GM12874 (cell line): ENCODE data around the gene TSR3.
A peak's percentile ranks its signal among the peaks of the same experiment; 100 is the strongest.

ENCODE experiments used
- TF ChIP-seq, protein P1 (sequence below): IDR thresholded peaks from 2 replicates; pipeline ENCODE4 v1.5.1; 2011; ENCODE audit warnings: low read depth, mild to moderate bottlenecking, control low read depth, low read length, moderate library complexity; ENCODE audit not compliant: insufficient read depth

The TSR3 gene

DNA sequence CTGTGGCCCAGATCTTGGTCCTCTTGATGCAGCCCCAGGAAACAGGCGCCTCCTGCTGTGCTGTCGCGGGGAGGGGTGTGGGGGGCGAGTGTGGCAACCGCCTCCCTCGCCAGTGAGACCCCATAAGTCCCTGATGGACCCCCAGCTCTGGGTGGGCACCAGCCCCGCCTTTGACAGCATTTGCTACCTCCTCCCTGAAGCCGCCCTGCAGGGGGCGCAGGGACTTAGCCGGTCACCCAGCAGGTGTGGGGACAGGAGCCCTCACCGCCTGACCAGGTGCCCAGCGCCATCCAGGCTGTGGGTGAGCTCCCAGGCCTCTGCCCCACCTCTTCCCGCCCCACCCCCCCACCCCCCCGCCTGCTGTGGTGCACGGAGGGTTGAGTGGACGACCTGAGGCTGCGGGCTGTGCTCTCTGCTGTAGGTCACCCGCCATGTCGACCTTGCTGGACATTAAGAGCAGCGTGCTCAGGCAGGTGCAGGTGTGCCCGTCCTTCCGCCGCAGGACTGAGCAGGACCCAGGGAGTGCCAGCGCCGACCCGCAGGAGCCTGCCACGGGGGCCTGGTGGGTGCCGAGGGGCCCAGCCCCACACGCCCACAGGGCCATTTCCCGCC, 13.5 kb downstream of the TSR3 start:
- TF ChIP-seq, protein P1, sequence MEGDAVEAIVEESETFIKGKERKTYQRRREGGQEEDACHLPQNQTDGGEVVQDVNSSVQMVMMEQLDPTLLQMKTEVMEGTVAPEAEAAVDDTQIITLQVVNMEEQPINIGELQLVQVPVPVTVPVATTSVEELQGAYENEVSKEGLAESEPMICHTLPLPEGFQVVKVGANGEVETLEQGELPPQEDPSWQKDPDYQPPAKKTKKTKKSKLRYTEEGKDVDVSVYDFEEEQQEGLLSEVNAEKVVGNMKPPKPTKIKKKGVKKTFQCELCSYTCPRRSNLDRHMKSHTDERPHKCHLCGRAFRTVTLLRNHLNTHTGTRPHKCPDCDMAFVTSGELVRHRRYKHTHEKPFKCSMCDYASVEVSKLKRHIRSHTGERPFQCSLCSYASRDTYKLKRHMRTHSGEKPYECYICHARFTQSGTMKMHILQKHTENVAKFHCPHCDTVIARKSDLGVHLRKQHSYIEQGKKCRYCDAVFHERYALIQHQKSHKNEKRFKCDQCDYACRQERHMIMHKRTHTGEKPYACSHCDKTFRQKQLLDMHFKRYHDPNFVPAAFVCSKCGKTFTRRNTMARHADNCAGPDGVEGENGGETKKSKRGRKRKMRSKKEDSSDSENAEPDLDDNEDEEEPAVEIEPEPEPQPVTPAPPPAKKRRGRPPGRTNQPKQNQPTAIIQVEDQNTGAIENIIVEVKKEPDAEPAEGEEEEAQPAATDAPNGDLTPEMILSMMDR: peak; percentile 68

DNA sequence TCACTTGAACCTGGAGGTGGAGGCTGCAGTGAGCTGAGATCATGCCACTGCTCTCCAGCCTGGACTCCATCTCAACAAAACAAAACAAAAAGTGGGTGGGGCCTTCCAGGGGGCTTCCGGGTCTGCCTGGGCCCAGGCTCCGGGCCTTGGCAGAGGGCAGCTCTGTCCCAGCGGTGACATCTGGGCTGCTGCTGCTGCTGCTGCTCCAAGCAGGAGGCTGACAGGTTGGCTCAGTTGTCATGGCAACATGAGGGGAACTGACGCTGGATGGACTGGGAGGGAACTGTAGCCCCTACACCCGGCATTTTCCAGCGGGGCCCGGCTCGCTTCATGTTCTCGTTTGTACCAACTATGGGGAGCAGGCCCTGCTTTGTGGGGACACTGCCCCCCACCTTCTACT, 14.2 kb downstream of the TSR3 start:
- TF ChIP-seq, protein P1: no peak

DNA sequence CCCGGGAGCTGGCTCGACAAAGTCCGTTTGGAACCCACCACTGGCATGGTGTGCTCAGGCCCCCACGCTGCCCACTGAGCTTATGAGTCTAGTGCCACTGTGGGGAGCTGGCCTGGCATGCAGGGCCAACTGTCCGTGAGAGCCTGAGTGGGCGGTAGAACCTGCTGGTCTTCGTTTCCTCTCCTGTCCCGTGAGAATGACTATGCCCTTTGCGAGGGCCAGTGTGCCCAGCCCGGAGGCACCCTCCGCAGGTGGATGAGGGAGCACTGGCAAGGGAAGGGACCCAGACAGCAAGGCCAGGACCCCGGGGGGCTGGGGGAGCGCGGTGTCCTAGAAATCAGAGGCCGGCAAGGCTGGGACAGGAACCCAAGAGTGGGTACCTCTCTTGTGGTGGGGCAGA, 15.1 kb downstream of the TSR3 start:
- TF ChIP-seq, protein P1: no peak

DNA sequence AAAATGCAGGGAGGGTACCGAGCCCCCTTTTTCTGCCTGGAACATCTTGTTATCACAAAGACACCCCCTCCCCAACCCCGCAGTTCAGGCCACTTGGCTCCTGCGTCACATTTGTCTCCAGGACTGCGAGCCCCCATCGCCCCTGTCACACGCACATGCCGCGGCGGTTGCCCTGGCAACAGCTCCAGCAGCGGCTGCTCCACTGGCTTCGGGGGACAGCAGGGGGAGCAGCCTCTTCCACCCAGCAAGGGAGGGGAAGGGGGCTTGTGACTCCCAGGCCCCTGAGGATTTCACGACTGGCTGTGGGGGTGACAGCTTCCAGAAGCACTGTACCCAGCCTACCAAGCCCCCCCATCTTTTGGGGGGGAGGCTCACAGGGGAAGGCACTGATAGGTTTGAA, 15.7 kb downstream of the TSR3 start:
- TF ChIP-seq, protein P1: no peak

DNA sequence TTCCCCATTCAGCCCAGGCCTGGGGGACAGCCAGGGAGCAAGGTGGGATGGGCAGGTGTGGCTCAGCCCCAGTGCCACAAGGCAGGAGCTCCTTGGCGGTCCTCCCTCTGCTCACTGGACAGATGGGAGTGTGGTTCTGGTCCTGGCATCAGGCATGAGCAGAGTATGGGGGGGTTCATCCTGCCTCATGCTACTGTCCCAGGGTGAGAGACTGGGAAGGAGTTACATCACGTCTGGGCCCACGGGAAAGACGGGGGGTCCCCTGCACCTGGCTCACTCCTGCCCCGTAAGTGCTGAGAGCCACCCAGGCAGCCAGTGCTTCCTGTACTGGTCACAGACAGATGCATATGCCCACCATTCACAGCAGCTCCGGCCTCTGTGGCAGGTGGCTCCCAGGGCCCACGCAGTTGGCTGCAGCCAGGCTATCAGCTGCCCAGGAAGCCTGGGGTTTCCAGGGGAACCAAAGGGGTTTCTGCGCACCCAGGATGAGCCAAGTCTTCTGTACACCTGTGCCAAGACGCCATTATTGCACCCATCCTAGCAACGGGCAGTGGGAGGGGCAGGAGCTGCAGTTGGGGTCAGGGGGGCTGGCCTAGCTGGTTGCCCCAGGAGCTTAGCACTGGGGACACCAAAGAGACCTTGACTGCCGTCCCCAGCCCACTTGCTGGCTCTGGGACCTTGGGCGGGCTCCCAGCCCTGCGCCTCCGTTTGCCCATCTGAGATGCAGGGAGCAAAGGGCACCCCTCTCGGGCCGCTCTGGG, 16.3 kb downstream of the TSR3 start:
- TF ChIP-seq, protein P1: no peak

- TF ChIP-seq, protein P1: no peak
These were observed 16.9 kb downstream of the TSR3 start for GRCh38 chr16:1334739-1335138.

DNA sequence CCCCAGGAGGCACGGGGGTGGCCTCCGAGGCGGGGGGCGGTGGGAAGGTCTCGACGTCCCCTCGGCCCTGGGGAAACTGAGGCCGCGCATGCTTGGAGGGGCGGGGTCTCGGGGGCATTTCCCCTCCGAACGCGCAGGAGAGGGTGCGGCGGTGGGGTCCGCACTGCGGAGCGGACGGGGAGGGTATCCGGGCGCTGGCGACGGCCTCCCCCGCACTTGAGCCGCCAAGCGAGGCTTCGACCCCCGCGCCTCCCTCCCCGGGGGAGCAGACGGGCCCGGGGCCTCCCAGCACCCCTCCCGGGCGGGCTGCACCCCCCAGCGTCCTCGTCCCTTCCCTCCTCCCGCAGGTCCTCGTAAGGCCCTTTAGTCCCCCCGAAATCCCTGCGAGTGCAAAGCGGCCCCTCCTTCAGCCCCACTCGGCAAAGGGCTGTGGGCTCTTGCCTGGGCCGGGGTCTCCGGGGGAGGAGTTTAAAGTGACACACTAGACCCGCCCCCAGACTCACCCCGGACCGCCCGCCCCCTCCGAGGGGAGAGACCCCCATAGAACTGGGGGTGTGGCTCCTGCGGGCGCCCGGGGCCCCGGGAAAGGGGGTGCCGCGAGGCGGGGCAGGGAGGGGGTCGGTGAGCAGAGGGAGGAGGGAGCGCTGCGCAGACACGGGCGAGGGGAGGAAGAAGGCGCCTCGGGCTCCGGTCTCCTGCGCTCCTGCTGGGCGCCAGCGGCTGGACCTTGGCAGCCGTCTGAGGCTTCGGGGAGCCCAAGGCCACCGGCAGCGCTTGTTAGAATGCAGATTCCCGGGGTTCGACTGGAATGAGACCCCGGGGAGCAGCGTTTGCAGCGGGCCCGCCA, 17.6 kb downstream of the TSR3 start:
- TF ChIP-seq, protein P1: no peak
